Measurements from ENCODE around the gene DAB1. TPM values are rescaled to one million over a fixed set of nuclear protein-coding genes. Genes with fewer than 3 reads are reported as not detected.

DAB1 gene
- 1 to 10 TPM in 2 of 4 donors, under 1 TPM in 2; 0.68 to 1.1 (median 0.95) TPM for total RNA-seq
- polyA plus RNA-seq = under 1 TPM in 2 of 3 donors, not detected in 1; under 0.01 to 0.12 TPM

DNA sequence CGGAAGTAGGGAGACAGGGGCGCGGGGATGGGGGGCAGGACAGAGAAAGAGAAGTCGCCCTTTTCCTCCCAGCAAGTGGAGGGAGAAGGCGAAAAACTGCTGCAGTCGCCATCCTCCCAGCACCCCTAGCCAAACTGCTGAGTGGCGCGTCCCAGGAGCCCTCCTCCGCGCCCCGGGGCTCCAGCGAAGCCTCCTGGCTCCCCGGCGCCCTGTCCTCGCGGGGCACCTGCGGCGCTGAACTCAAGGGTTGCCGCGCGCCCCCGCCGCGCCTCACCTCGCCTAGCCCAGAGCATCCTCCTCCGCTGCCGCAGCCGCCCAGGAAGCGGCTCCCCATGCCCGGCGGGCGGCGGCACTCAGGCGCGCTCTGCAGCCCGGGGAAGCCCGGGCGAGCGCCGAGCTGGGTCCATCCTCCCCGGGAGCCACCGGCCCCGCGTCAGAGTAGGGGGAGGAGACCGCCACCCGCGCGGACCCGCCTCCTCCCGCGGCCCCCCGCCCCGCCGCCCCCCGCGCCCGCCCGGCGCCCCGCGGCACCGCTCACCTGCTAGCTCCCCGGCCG, at the start of gene DAB1:
Gene DAB1, minus strand, starts transcription at position 405 of the 556 bp plus-strand sequence. CDS start 133,030 bp downstream, outside the sequence.
- peaks cover 19 to 73% (median 52%) of the 10 kb centered on the region in 3 donors for H3K27me3 ChIP-seq

GRCh38 chr1:57473448-57473847, 49.6 kb upstream of the DAB1 start:
- intact Hi-C loops (cut with DNase I) = no loop called here
- WGBS, 2 donors = 86 to 91% methylated on average over 5 of the region's 5 CpGs
- no peak overlapping the region for H3K27ac ChIP-seq

More for the DNA sequence above, at the start of gene DAB1:
- Histone ChIP-seq H3K4me1 (peaks cover 0 to 30% (median 28%) of the 10 kb centered on the region in 4 donors), H3K9me3 (no peaks in the 10 kb centered on the region), H3K36me3 (no peaks in the 10 kb centered on the region), H3K27ac (no peak within 1 kb of the TSS), H3K4me3 (peak within 1 kb of the TSS; percentile 28 to 51 (median 46))
- intact Hi-C loops (cut with DNase I) = loop anchor here (10.0 kb wide), 1 partner anchor 589 kb away; no protein-coding TSS in a partner anchor
- no peak for DNase-seq
- WGBS, 2 donors = 1 to 4% methylated on average over 64 of the region's 64 CpGs
- TF ChIP-seq POLR2AphosphoS5 (IDR thresholded peaks at IDR 0.05) = no peak
- no peak for TF ChIP-seq POLR2A (IDR thresholded peaks at IDR 0.05)
- TF ChIP-seq EP300 (IDR thresholded peaks at IDR 0.05) = no peak
- TF ChIP-seq CTCF (IDR thresholded peaks at IDR 0.05) = no peak

GRCh38 chr1:57471995-57472394, 48.1 kb upstream of the DAB1 start:
- no peaks in the 10 kb centered on the region for H3K4me1 ChIP-seq
- H3K27ac ChIP-seq = no peak overlapping the region
- no peak for TF ChIP-seq POLR2A (IDR thresholded peaks at IDR 0.05)
- TF ChIP-seq POLR2AphosphoS5 (IDR thresholded peaks at IDR 0.05) = no peak
- no peak for TF ChIP-seq EP300 (IDR thresholded peaks at IDR 0.05)
- no peak for TF ChIP-seq CTCF (IDR thresholded peaks at IDR 0.05)
- no peaks in the 10 kb centered on the region for H3K36me3 ChIP-seq
- no peak for DNase-seq
- H3K9me3 ChIP-seq = no peaks in the 10 kb centered on the region
- no peak overlapping the region for H3K4me3 ChIP-seq
- WGBS, 2 donors = 66 to 90% methylated on average over 2 of the region's 2 CpGs
- intact Hi-C loops (cut with DNase I) = no loop called here
- no peaks in the 10 kb centered on the region for H3K27me3 ChIP-seq

More at GRCh38 chr1:57473448-57473847, 49.6 kb upstream of the DAB1 start:
- Histone ChIP-seq H3K36me3 (no peaks in the 10 kb centered on the region), H3K9me3 (no peaks in the 10 kb centered on the region), H3K27me3 (no peaks in the 10 kb centered on the region), H3K4me3 (no peak overlapping the region), H3K4me1 (no peaks in the 10 kb centered on the region)
- no peak for DNase-seq
- TF ChIP-seq POLR2A (IDR thresholded peaks at IDR 0.05) = no peak
- TF ChIP-seq POLR2AphosphoS5 (IDR thresholded peaks at IDR 0.05) = no peak
- TF ChIP-seq CTCF (IDR thresholded peaks at IDR 0.05) = no peak
- no peak for TF ChIP-seq EP300 (IDR thresholded peaks at IDR 0.05)

DNA sequence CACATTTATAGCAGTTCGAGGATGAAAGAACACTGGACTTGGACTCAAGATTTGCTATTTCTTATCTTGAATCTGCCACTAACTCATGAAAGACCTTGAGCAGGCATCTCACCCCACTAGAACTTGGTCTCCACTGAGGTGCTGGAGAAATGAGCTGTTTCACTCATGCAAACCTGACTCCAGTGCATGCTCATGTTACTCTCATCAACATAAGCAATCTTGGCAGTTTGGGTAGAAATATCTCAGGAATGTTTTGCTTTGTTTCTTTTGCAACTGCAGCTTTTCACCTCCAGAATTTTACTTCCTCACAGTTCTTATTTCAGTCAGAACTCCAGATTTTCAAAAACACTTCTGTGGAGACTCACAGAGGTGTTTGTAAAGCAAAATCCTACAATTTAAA, 46.2 kb upstream of the DAB1 start:
- Histone ChIP-seq H3K4me3 (no peak overlapping the region), H3K9me3 (no peaks in the 10 kb centered on the region), H3K27me3 (no peaks in the 10 kb centered on the region), H3K4me1 (no peaks in the 10 kb centered on the region), H3K36me3 (no peaks in the 10 kb centered on the region), H3K27ac (no peak overlapping the region)
- DNase-seq = no peak
- no peak for TF ChIP-seq POLR2AphosphoS5 (IDR thresholded peaks at IDR 0.05)
- no peak for TF ChIP-seq CTCF (IDR thresholded peaks at IDR 0.05)
- no peak for TF ChIP-seq POLR2A (IDR thresholded peaks at IDR 0.05)
- no peak for TF ChIP-seq EP300 (IDR thresholded peaks at IDR 0.05)
- 45 to 74% methylated on average over 1 of the region's 1 CpG for WGBS, 2 donors
- intact Hi-C loops (cut with DNase I) = no loop called here

Data from sigmoid colon (tissue), 7 donors.